ENCODE results near the gene REXO1. TPM values are rescaled to one million over a fixed set of nuclear protein-coding genes. Genes with fewer than 3 reads are reported as not detected.
A peak's percentile ranks its signal among the peaks of the same experiment; 100 is the strongest.

The REXO1 gene
- total RNA-seq, 1 experiment from 2014 or later = 52.2 TPM

- H3K4me2 ChIP-seq (ENCODE audit: low read length) = peak overlapping the region; percentile 94
- no peak for DNase-seq (ENCODE audit: low read depth, low spot score)
- CTCF ChIA-PET = interaction anchor here (0.5 to 1.5 kb wide), 5 partner anchors 9 to 49 kb away, joined by 3 to 10 read pairs (median 6); no protein-coding TSS in a partner anchor
- peaks cover 38 to 51% of the 10 kb centered on the region in 2 experiments for H3K4me1 ChIP-seq (ENCODE audit: control insufficient read depth in 1 of 2, insufficient read depth in 2 of 2, low read length in 2 of 2)
- no peak overlapping the region for H2AFZ ChIP-seq (ENCODE audit: low read depth, low read length, poor library complexity, severe bottlenecking)
- H3K27ac ChIP-seq (ENCODE audit: low read depth, low read length) = peak overlapping the region; percentile 99
- no TSS peak for BruUV-seq (replicated peaks)
- intact Hi-C loops (cut with micrococcal nuclease) = no loop called here
- peaks cover 10% of the 10 kb centered on the region; the same call in 1 of the 2 replicates for H4K20me1 ChIP-seq (ENCODE audit: insufficient read depth)
- no peak for TF ChIP-seq EGR1 (IDR thresholded peaks at IDR 0.05; ENCODE audit: low read depth)
- TF ChIP-seq EZH2phosphoT487 (IDR thresholded peaks at IDR 0.05; ENCODE audit: borderline replicate concordance) = no peak
- no peak for TF ChIP-seq SP1 (IDR thresholded peaks at IDR 0.05; ENCODE audit: low read depth)
- TF ChIP-seq ATF3 (IDR thresholded peaks at IDR 0.05) = no peak
- no peak for TF ChIP-seq ZFX (IDR thresholded peaks at IDR 0.05)
- TF ChIP-seq RAD21 (IDR thresholded peaks at IDR 0.05; ENCODE audit: low read depth) = no peak
- TF ChIP-seq TCF7L2 (IDR thresholded peaks at IDR 0.05; ENCODE audit: borderline replicate concordance, extremely low read depth, insufficient read depth, insufficient read length) = no peak
- TF ChIP-seq CEBPB (IDR thresholded peaks at IDR 0.05; ENCODE audit: low read depth) = no peak
- TF ChIP-seq FOSL1 (IDR thresholded peaks at IDR 0.05; ENCODE audit: low read depth) = no peak
- TF ChIP-seq ELF1 (IDR thresholded peaks at IDR 0.05; ENCODE audit: borderline replicate concordance, low read depth) = no peak
- H3K27me3 ChIP-seq (ENCODE audit: insufficient read depth, low read length) = no peaks in the 10 kb centered on the region
- RAD21 ChIA-PET (ENCODE audit: low non-redundant PET in 1 of 2, low total read pairs in 2 of 2, uncharacterized antibody in 2 of 2, unreplicated experiment in 2 of 2) = no interaction called here
- POLR2A ChIA-PET = interaction anchor here (1.5 kb wide), 1 partner anchor 8 kb away, joined by 3 read pairs; no protein-coding TSS in a partner anchor
- no peaks in the 10 kb centered on the region for H3K9me3 ChIP-seq (ENCODE audit: control insufficient read depth in 1 of 2, insufficient read depth in 1 of 2, low read depth in 1 of 2, low read length in 2 of 2)
- peak overlapping the region; percentile 88 to 98; a peak in 3 of 4 replicates for H3K4me3 ChIP-seq (replicated peaks in 1 of 2; ENCODE audit: low read depth in 1 of 2, low read length in 2 of 2)
- H3K9ac ChIP-seq (ENCODE audit: low read length) = peak overlapping the region; percentile 88
- H3K36me3 ChIP-seq (ENCODE audit: control insufficient read depth in 1 of 2, insufficient read depth in 2 of 2, low read length in 2 of 2) = peaks cover 0 to 9% of the 10 kb centered on the region in 2 experiments; a peak in 1 of 4 replicates
- H3K79me2 ChIP-seq (ENCODE audit: insufficient read depth, low read length) = peaks cover 71% of the 10 kb centered on the region
- ATAC-seq = no peak
- no peaks in the 10 kb centered on the region for H3K9me2 ChIP-seq (ENCODE audit: insufficient read depth)
Measured at GRCh38 chr19:1849132-1849474, 820 bp upstream of the REXO1 start.

GRCh38 chr19:1847684-1848398 lies 442 bp downstream of the REXO1 start:
- ChIA-PET CTCF (no interaction called here), RAD21 (ENCODE audit: low non-redundant PET in 1 of 2, low total read pairs in 2 of 2, uncharacterized antibody in 2 of 2, unreplicated experiment in 2 of 2) (no interaction called here), POLR2A (no interaction called here)
- Histone ChIP-seq H3K4me1 (ENCODE audit: control insufficient read depth in 1 of 2, insufficient read depth in 2 of 2, low read length in 2 of 2) (peaks cover 28 to 38% of the 10 kb centered on the region in 2 experiments), H3K4me2 (ENCODE audit: low read length) (peak overlapping the region; percentile 94), H3K4me3 (replicated peaks in 1 of 2; ENCODE audit: low read depth in 1 of 2, low read length in 2 of 2) (peak overlapping the region; percentile 88 to 98), H3K27ac (ENCODE audit: low read depth, low read length) (peak overlapping the region; percentile 99), H3K9me3 (ENCODE audit: control insufficient read depth in 1 of 2, insufficient read depth in 1 of 2, low read depth in 1 of 2, low read length in 2 of 2) (no peaks in the 10 kb centered on the region), H3K79me2 (ENCODE audit: insufficient read depth, low read length) (peaks cover 71% of the 10 kb centered on the region), H2AFZ (ENCODE audit: low read depth, low read length, poor library complexity, severe bottlenecking) (no peak overlapping the region), H3K27me3 (ENCODE audit: insufficient read depth, low read length) (no peaks in the 10 kb centered on the region), H4K20me1 (ENCODE audit: insufficient read depth) (peaks cover 15% of the 10 kb centered on the region; the same call in 1 of the 2 replicates), H3K36me3 (ENCODE audit: control insufficient read depth in 1 of 2, insufficient read depth in 2 of 2, low read length in 2 of 2) (peaks cover 0 to 8% of the 10 kb centered on the region in 2 experiments; a peak in 1 of 4 replicates), H3K9me2 (ENCODE audit: insufficient read depth) (no peaks in the 10 kb centered on the region), H3K9ac (ENCODE audit: low read length) (peak overlapping the region; percentile 88)
- ATAC-seq = peak; percentile 48
- intact Hi-C loops (cut with micrococcal nuclease) = no loop called here
- DNase-seq (ENCODE audit: low read depth, low spot score) = no peak
- BruUV-seq (replicated peaks) = no TSS peak
- TF ChIP-seq SRF (IDR thresholded peaks at IDR 0.05; ENCODE audit: low read depth) (no peak), ZFX (IDR thresholded peaks at IDR 0.05) (peak; percentile 95; the same call in 1 of the 2 replicates)
